ENCODE measurements around the gene ARSD. TPM values are rescaled to one million over a fixed set of nuclear protein-coding genes. Genes with fewer than 3 reads are reported as not detected.

Gene ARSD
- total and polyA plus RNA-seq, 2 of the 13 experiments (the other 11 are each of a cell fraction or from before 2014, with no cell fraction given): 4.8 to 6.8 TPM

GRCh38 chrX:2967012-2967411 is 37.9 kb upstream of the ARSD start:
- intact Hi-C loops (cut with micrococcal nuclease; ENCODE audit: unreplicated experiment): no loop called here
- H3K4me3 ChIP-seq (replicated peaks in 1 of 3; ENCODE audit: insufficient read depth in 1 of 3, low read depth in 2 of 3, low read length in 3 of 3): no peak overlapping the region
- peaks cover 13% of the 10 kb centered on the region for H3K79me2 ChIP-seq (ENCODE audit: insufficient read depth, low read length)
- H2AFZ ChIP-seq (ENCODE audit: low read length): no peak overlapping the region
- H3K9ac ChIP-seq (ENCODE audit: insufficient read depth, low read depth, low read length): no peak overlapping the region
- peaks cover 10% of the 10 kb centered on the region for H3K4me1 ChIP-seq (ENCODE audit: insufficient read depth, low read length)
- in situ Hi-C loops (cut with HindIII; ENCODE audit: extremely low pct_ligation_motif_present, low pct_unique_long_range_greater_than_20kb): no loop called here
- ChIA-PET CTCF (ENCODE audit: low intra/inter-chr PET ratio, low total read pairs) (no interaction called here), POLR2A (no interaction called here)
- no peaks in the 10 kb centered on the region for H3K9me3 ChIP-seq (ENCODE audit: low read length)
- ATAC-seq (no peak), DNase-seq (ENCODE audit: low spot score) (no peak), FAIRE-seq (no peak)
- no TSS peak for BruUV-seq (replicated peaks)
- no peaks in the 10 kb centered on the region for H3K36me3 ChIP-seq (replicated peaks in 1 of 2; ENCODE audit: control insufficient read depth in 1 of 2, insufficient read depth in 2 of 2, low read length in 2 of 2)
- TF ChIP-seq ZFP36L2 (CRISPR knock-in tag; IDR thresholded peaks at IDR 0.05): no peak
- TF ChIP-seq FIP1L1 (IDR thresholded peaks at IDR 0.05; ENCODE audit: borderline replicate concordance, insufficient read depth, low read depth, low read length): no peak
- TF ChIP-seq, protein P1, sequence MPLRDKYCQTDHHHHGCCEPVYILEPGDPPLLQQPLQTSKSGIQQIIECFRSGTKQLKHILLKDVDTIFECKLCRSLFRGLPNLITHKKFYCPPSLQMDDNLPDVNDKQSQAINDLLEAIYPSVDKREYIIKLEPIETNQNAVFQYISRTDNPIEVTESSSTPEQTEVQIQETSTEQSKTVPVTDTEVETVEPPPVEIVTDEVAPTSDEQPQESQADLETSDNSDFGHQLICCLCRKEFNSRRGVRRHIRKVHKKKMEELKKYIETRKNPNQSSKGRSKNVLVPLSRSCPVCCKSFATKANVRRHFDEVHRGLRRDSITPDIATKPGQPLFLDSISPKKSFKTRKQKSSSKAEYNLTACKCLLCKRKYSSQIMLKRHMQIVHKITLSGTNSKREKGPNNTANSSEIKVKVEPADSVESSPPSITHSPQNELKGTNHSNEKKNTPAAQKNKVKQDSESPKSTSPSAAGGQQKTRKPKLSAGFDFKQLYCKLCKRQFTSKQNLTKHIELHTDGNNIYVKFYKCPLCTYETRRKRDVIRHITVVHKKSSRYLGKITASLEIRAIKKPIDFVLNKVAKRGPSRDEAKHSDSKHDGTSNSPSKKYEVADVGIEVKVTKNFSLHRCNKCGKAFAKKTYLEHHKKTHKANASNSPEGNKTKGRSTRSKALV (CRISPR knock-in tag; IDR thresholded peaks at IDR 0.05): no peak
- TF ChIP-seq ZNF33A (CRISPR knock-in tag; IDR thresholded peaks at IDR 0.05; ENCODE audit: borderline replicate concordance): no peak
- no peak for TF ChIP-seq ZNF282 (IDR thresholded peaks at IDR 0.05; ENCODE audit: partially characterized antibody)
- no peak for TF ChIP-seq ZNF549 (CRISPR knock-in tag; IDR thresholded peaks at IDR 0.05)
- no peak for TF ChIP-seq PAF1 (CRISPR knock-in tag; IDR thresholded peaks at IDR 0.05)
- no peak for TF ChIP-seq AGO2 (optimal IDR thresholded peaks at IDR 0.05; ENCODE audit: low read depth, low read length)
- TF ChIP-seq KLF13 (CRISPR knock-in tag; IDR thresholded peaks at IDR 0.05): no peak
- no peak overlapping the region for H3K4me2 ChIP-seq (ENCODE audit: low read depth, low read length)
- no peaks in the 10 kb centered on the region for H4K20me1 ChIP-seq (ENCODE audit: insufficient read depth, low read length)
- WGBS (ENCODE audit: low lambda C conversion rate): 20% methylated on average over 3 of the region's 3 CpGs
- no peaks in the 10 kb centered on the region for H3K27me3 ChIP-seq (ENCODE audit: control insufficient read depth in 1 of 2, insufficient read depth in 2 of 2, low read length in 2 of 2)
- no peak overlapping the region for H3K27ac ChIP-seq (ENCODE audit: extremely low read length, insufficient read depth, low read length)
